ENCODE data around the gene AHCYL1. TPM values are rescaled to one million over a fixed set of nuclear protein-coding genes. Genes with fewer than 3 reads are reported as not detected.

AHCYL1 gene
- total RNA-seq, 6 donors from 2014 or later, result 41.9 to 89.6 (median 76.1) TPM

- no peaks in the 10 kb centered on the region for H3K27me3 ChIP-seq
- H3K4me1 ChIP-seq, result peaks cover 48 to 78% (median 70%) of the 10 kb centered on the region in 4 donors
- H3K27ac ChIP-seq, result no peak overlapping the region
- WGBS, 2 donors, result 55 to 69% methylated on average over 5 of the region's 5 CpGs
- TF ChIP-seq EP300 (IDR thresholded peaks at IDR 0.05) (no peak), POLR2AphosphoS5 (IDR thresholded peaks at IDR 0.05) (no peak), POLR2A (IDR thresholded peaks at IDR 0.05) (no peak)
- TF ChIP-seq, protein P1, sequence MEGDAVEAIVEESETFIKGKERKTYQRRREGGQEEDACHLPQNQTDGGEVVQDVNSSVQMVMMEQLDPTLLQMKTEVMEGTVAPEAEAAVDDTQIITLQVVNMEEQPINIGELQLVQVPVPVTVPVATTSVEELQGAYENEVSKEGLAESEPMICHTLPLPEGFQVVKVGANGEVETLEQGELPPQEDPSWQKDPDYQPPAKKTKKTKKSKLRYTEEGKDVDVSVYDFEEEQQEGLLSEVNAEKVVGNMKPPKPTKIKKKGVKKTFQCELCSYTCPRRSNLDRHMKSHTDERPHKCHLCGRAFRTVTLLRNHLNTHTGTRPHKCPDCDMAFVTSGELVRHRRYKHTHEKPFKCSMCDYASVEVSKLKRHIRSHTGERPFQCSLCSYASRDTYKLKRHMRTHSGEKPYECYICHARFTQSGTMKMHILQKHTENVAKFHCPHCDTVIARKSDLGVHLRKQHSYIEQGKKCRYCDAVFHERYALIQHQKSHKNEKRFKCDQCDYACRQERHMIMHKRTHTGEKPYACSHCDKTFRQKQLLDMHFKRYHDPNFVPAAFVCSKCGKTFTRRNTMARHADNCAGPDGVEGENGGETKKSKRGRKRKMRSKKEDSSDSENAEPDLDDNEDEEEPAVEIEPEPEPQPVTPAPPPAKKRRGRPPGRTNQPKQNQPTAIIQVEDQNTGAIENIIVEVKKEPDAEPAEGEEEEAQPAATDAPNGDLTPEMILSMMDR (IDR thresholded peaks at IDR 0.05), result no peak
- no peaks in the 10 kb centered on the region for H3K9me3 ChIP-seq
- H3K4me3 ChIP-seq, result no peak overlapping the region
- no peak for DNase-seq
- peaks cover 0 to 3% (median 0%) of the 10 kb centered on the region in 4 donors for H3K36me3 ChIP-seq
- ATAC-seq (ENCODE audit: low FRiP score in 2 of 2), result no peak
These were observed 6.9 kb downstream of the AHCYL1 start for GRCh38 chr1:109991400-109991925.

DNA sequence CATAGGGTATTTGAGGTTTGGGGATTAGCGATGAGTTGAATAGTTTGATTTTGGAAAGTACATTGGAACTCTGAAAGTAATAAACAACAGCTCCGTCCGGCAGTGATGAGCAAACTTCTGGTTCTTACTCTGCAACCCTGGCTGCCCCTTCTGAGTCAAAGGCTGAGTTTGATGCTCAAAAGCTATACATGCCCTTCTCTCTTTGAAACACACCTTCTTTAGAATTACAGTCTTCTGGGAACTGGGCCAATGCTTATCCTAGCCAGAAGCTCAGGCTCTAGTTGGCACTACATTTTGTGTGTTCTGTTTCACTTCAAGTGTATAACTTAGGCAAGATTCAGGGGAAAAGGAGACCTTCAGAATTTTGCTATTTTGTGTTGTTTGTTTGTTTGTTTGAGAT, 9.3 kb downstream of the AHCYL1 start:
- DNase-seq (no peak), ATAC-seq (ENCODE audit: low FRiP score in 2 of 2) (no peak)
- peaks cover 33 to 73% (median 48%) of the 10 kb centered on the region in 4 donors for H3K4me1 ChIP-seq
- no peaks in the 10 kb centered on the region for H3K9me3 ChIP-seq
- H3K27me3 ChIP-seq, result no peaks in the 10 kb centered on the region
- peak overlapping the region in 1 of 4 donors; percentile 55 for H3K27ac ChIP-seq
- TF ChIP-seq POLR2A (IDR thresholded peaks at IDR 0.05) (no peak), POLR2AphosphoS5 (IDR thresholded peaks at IDR 0.05) (no peak), EP300 (IDR thresholded peaks at IDR 0.05) (no peak)
- TF ChIP-seq, protein P1 (IDR thresholded peaks at IDR 0.05), result no peak
- peaks cover 0 to 5% (median 0%) of the 10 kb centered on the region in 4 donors for H3K36me3 ChIP-seq
- H3K4me3 ChIP-seq, result no peak overlapping the region
- 45 to 58% methylated on average over 3 of the region's 3 CpGs for WGBS, 2 donors

DNA sequence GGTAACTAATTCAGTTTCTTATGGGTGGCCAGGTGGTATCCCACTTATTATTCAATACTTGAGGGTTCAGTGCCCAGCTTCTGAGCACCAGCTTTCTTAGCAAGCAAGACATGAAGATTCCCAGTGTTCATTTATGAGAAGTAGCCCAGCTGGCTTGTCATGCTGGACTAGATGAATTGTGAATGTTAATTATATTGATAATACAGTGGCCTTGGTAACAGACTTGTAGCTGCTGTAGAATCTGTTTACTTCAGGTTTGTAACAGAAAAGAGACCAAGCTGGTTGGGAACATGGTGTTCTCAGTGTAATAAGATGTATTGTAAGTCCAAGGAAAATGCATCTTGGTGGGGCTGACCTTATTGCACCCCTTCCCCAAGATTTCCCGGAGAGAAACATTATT, 10.1 kb downstream of the AHCYL1 start:
- Histone ChIP-seq H3K9me3 (no peaks in the 10 kb centered on the region), H3K36me3 (peaks cover 0 to 5% (median 0%) of the 10 kb centered on the region in 4 donors), H3K4me3 (no peak overlapping the region), H3K4me1 (peaks cover 32 to 70% (median 44%) of the 10 kb centered on the region in 4 donors), H3K27ac (peak overlapping the region in 2 of 4 donors; percentile 30 to 55), H3K27me3 (no peaks in the 10 kb centered on the region)
- ATAC-seq (ENCODE audit: low FRiP score in 2 of 2) (no peak), DNase-seq (no peak)
- WGBS, 2 donors, result 53 to 71% methylated on average over 1 of the region's 1 CpG
- TF ChIP-seq POLR2AphosphoS5 (IDR thresholded peaks at IDR 0.05) (no peak), EP300 (IDR thresholded peaks at IDR 0.05) (no peak), POLR2A (IDR thresholded peaks at IDR 0.05) (no peak)
- TF ChIP-seq, protein P1 (IDR thresholded peaks at IDR 0.05), result no peak

GRCh38 chr1:109995536-109995935, 11.0 kb downstream of the AHCYL1 start:
- 72 to 83% methylated on average over 2 of the region's 2 CpGs for WGBS, 2 donors
- H3K9me3 ChIP-seq, result no peaks in the 10 kb centered on the region
- ATAC-seq (ENCODE audit: low FRiP score in 2 of 2) (no peak), DNase-seq (no peak)
- no peak for TF ChIP-seq POLR2A (IDR thresholded peaks at IDR 0.05)
- no peak for TF ChIP-seq EP300 (IDR thresholded peaks at IDR 0.05)
- TF ChIP-seq, protein P1 (IDR thresholded peaks at IDR 0.05), result no peak
- TF ChIP-seq POLR2AphosphoS5 (IDR thresholded peaks at IDR 0.05), result no peak
- H3K27ac ChIP-seq, result peak overlapping the region in 2 of 4 donors; percentile 13 to 30
- no peaks in the 10 kb centered on the region for H3K27me3 ChIP-seq
- H3K4me3 ChIP-seq, result no peak overlapping the region
- peaks cover 0 to 5% (median 0%) of the 10 kb centered on the region in 4 donors for H3K36me3 ChIP-seq
- H3K4me1 ChIP-seq, result peaks cover 24 to 61% (median 35%) of the 10 kb centered on the region in 4 donors

- peaks cover 16 to 51% (median 26%) of the 10 kb centered on the region in 4 donors for H3K4me1 ChIP-seq
- peaks cover 0 to 5% (median 0%) of the 10 kb centered on the region in 4 donors for H3K36me3 ChIP-seq
- DNase-seq (no peak), ATAC-seq (ENCODE audit: low FRiP score in 2 of 2) (no peak)
- no peaks in the 10 kb centered on the region for H3K9me3 ChIP-seq
- no peak overlapping the region for H3K27ac ChIP-seq
- 78 to 90% methylated on average over 5 of the region's 5 CpGs for WGBS, 2 donors
- TF ChIP-seq EP300 (IDR thresholded peaks at IDR 0.05), result no peak
- TF ChIP-seq, protein P1 (IDR thresholded peaks at IDR 0.05), result no peak
- TF ChIP-seq POLR2A (IDR thresholded peaks at IDR 0.05), result no peak
- no peak for TF ChIP-seq POLR2AphosphoS5 (IDR thresholded peaks at IDR 0.05)
- H3K27me3 ChIP-seq, result no peaks in the 10 kb centered on the region
- H3K4me3 ChIP-seq, result no peak overlapping the region
These were observed 11.9 kb downstream of the AHCYL1 start for GRCh38 chr1:109996476-109996875.
